Measurements from ENCODE around the gene FAM153A.
"Not testable (repeated sequence)": the region's sequence is repeated elsewhere in the genome, so short reads cannot be mapped to it uniquely, and the experiment has no call there.

DNA sequence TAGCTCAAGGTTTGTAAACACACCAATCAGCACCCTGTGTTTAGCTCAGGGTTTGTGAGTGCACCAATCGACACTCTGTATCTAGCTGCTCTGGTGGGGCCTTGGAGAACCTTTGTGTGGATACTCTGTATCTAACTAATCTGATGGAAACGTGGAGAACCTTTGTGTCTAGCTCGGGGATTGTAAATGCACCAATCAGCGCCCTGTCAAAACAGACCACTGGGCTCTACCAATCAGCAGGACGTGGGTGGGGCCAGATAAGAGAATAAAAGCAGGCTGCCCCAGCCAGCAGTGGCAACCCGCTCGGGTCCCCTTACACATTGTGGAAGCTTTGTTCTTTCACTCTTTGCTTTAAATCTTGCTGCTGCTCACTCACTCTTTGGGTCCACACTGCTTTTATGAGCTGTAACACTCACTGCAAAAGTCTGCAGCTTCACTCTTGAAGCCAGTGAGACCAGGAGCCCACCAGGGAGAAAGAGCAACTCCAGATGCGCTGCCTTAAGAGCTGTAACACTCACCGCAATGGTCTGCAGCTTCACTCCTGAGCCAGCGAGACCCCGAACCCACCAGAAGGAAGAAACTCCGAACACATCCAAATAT is 93.6 kb downstream of the FAM153A start:
- TF ChIP-seq EZH2 (IDR thresholded peaks at IDR 0.05); POLR2AphosphoS5 (IDR thresholded peaks at IDR 0.05; ENCODE audit: borderline replicate concordance, low read depth, low read length): not testable (repeated sequence)

Measured in SK-N-MC (cell line).